Choroid plexus epithelial cell (primary cell): Measurements from ENCODE around the gene ANO10.

Experiments used
- DNase-seq: peaks from one replicate; pipeline ENCODE4 v3.0.0-alpha.2; 2010; ENCODE audit warnings: low read depth
- H3K4me3 ChIP-seq: 2 replicates; pipeline ENCODE4 v1.5.1; 2011; ENCODE audit warnings: low read depth, mild to moderate bottlenecking, control low read depth, low read length, moderate library complexity
- CTCF ChIP-seq: conservative IDR thresholded peaks from 2 replicates; pipeline ENCODE4 v1.5.1; 2011; ENCODE audit warnings: low read depth, mild to moderate bottlenecking, control low read depth, inconsistent platforms, low read length, moderate library complexity

ANO10 gene

GRCh38 chr3:43366885-43367284, 254.9 kb downstream of the ANO10 start:
- no peak overlapping the region for H3K4me3 ChIP-seq
- TF ChIP-seq CTCF, result no peak
- no peak for DNase-seq

- DNase-seq, result no peak
- no peak overlapping the region for H3K4me3 ChIP-seq
- TF ChIP-seq CTCF, result no peak
Observed at GRCh38 chr3:43366481-43366880, 255.3 kb downstream of the ANO10 start.

GRCh38 chr3:43365601-43366305, 256.1 kb downstream of the ANO10 start:
- TF ChIP-seq CTCF, result no peak
- no peak for DNase-seq
- no peak overlapping the region for H3K4me3 ChIP-seq

GRCh38 chr3:43364926-43365325, 256.9 kb downstream of the ANO10 start:
- no peak for TF ChIP-seq CTCF
- no peak overlapping the region for H3K4me3 ChIP-seq
- DNase-seq, result no peak

- no peak for DNase-seq
- no peak for TF ChIP-seq CTCF
- H3K4me3 ChIP-seq, result no peak overlapping the region
Observed at GRCh38 chr3:43364494-43364893, 257.3 kb downstream of the ANO10 start.

- H3K4me3 ChIP-seq, result no peak overlapping the region
- DNase-seq, result peak; percentile 79
- no peak for TF ChIP-seq CTCF
Observed at GRCh38 chr3:43363621-43364266, 258.1 kb downstream of the ANO10 start.

GRCh38 chr3:43362961-43363360, 258.9 kb downstream of the ANO10 start:
- no peak for TF ChIP-seq CTCF
- no peak overlapping the region for H3K4me3 ChIP-seq
- DNase-seq, result no peak
